ENCODE measurements around the gene SLC35F1. TPM values are rescaled to one million over a fixed set of nuclear protein-coding genes. Genes with fewer than 3 reads are reported as not detected.

SLC35F1 gene
- total and polyA plus RNA-seq, 2 donors, result 0.14 TPM

- peak in 1 of 9 donors; percentile 5 for DNase-seq (ENCODE audit: low read depth in 6 of 9, low spot score in 9 of 9)
- 1% methylated on average over 81 of the region's 81 CpGs for WGBS
- Histone ChIP-seq H3K4me3 (ENCODE audit: low read length in 2 of 2) (peak overlapping the region in 1 of 2 donors; percentile 56), H3K27ac (ENCODE audit: low read depth in 1 of 2, low read length in 1 of 2) (no peak overlapping the region), H3K4me1 (ENCODE audit: control insufficient read depth in 2 of 2, insufficient read depth in 2 of 2, low read length in 2 of 2) (peaks cover 3 to 4% of the 10 kb centered on the region in 2 donors), H3K36me3 (ENCODE audit: control insufficient read depth in 2 of 2, insufficient read depth in 2 of 2, low read length in 1 of 2) (no peaks in the 10 kb centered on the region), H3K27me3 (ENCODE audit: control insufficient read depth in 2 of 2, insufficient read depth in 1 of 2, low read length in 1 of 2) (peaks cover 35 to 61% of the 10 kb centered on the region in 2 donors), H3K9me3 (ENCODE audit: control insufficient read depth in 2 of 2, insufficient read depth in 1 of 2, low read length in 1 of 2) (peaks cover 0 to 4% of the 10 kb centered on the region in 2 donors)
These were observed 659 bp downstream of the SLC35F1 start for GRCh38 chr6:117907601-117908245.

- Histone ChIP-seq H3K27me3 (ENCODE audit: control insufficient read depth in 2 of 2, insufficient read depth in 1 of 2, low read length in 1 of 2) (peaks cover 35 to 61% of the 10 kb centered on the region in 2 donors), H3K4me1 (ENCODE audit: control insufficient read depth in 2 of 2, insufficient read depth in 2 of 2, low read length in 2 of 2) (peaks cover 3 to 4% of the 10 kb centered on the region in 2 donors), H3K4me3 (ENCODE audit: low read length in 2 of 2) (no peak overlapping the region), H3K27ac (ENCODE audit: low read depth in 1 of 2, low read length in 1 of 2) (no peak overlapping the region), H3K9me3 (ENCODE audit: control insufficient read depth in 2 of 2, insufficient read depth in 1 of 2, low read length in 1 of 2) (peaks cover 0 to 4% of the 10 kb centered on the region in 2 donors), H3K36me3 (ENCODE audit: control insufficient read depth in 2 of 2, insufficient read depth in 2 of 2, low read length in 1 of 2) (no peaks in the 10 kb centered on the region)
- DNase-seq (ENCODE audit: low read depth in 6 of 9, low spot score in 9 of 9), result no peak
- 12% methylated on average over 45 of the region's 45 CpGs for WGBS
These were observed 1.4 kb downstream of the SLC35F1 start for GRCh38 chr6:117908246-117909068.

DNA sequence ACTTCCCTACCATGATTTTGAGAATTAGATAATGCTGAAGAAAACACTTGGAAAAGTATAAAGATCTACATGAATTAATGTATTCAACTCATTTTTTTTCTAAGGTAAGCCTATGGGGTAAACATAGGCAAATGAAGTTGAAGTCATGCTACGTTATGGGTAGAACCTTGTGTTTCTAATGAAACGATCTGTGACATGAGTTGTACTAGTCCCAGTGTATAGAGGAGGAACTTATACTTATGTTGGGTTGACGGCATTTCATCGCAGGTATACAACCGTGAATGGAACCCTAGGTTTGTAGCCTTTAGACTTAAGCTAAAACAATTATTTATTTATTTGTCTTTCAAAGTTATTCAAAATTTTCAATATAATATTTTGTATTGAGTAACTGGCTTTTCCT is 2.6 kb downstream of the SLC35F1 start:
- H3K9me3 ChIP-seq (ENCODE audit: control insufficient read depth in 2 of 2, insufficient read depth in 1 of 2, low read length in 1 of 2), result peaks cover 0 to 4% of the 10 kb centered on the region in 2 donors
- peaks cover 3 to 4% of the 10 kb centered on the region in 2 donors for H3K4me1 ChIP-seq (ENCODE audit: control insufficient read depth in 2 of 2, insufficient read depth in 2 of 2, low read length in 2 of 2)
- DNase-seq (ENCODE audit: low read depth in 6 of 9, low spot score in 9 of 9), result no peak
- no peak overlapping the region for H3K4me3 ChIP-seq (ENCODE audit: low read length in 2 of 2)
- 97% methylated on average over 5 of the region's 5 CpGs for WGBS
- peaks cover 35 to 60% of the 10 kb centered on the region in 2 donors for H3K27me3 ChIP-seq (ENCODE audit: control insufficient read depth in 2 of 2, insufficient read depth in 1 of 2, low read length in 1 of 2)
- no peak overlapping the region for H3K27ac ChIP-seq (ENCODE audit: low read depth in 1 of 2, low read length in 1 of 2)
- no peaks in the 10 kb centered on the region for H3K36me3 ChIP-seq (ENCODE audit: control insufficient read depth in 2 of 2, insufficient read depth in 2 of 2, low read length in 1 of 2)

- DNase-seq (ENCODE audit: low read depth in 6 of 9, low spot score in 9 of 9), result no peak
- H3K4me1 ChIP-seq (ENCODE audit: control insufficient read depth in 2 of 2, insufficient read depth in 2 of 2, low read length in 2 of 2), result peaks cover 3 to 4% of the 10 kb centered on the region in 2 donors
- peaks cover 35 to 53% of the 10 kb centered on the region in 2 donors for H3K27me3 ChIP-seq (ENCODE audit: control insufficient read depth in 2 of 2, insufficient read depth in 1 of 2, low read length in 1 of 2)
- no peaks in the 10 kb centered on the region for H3K36me3 ChIP-seq (ENCODE audit: control insufficient read depth in 2 of 2, insufficient read depth in 2 of 2, low read length in 1 of 2)
- H3K9me3 ChIP-seq (ENCODE audit: control insufficient read depth in 2 of 2, insufficient read depth in 1 of 2, low read length in 1 of 2), result peaks cover 0 to 4% of the 10 kb centered on the region in 2 donors
- WGBS, result 94% methylated on average over 4 of the region's 4 CpGs
- no peak overlapping the region for H3K4me3 ChIP-seq (ENCODE audit: low read length in 2 of 2)
- H3K27ac ChIP-seq (ENCODE audit: low read depth in 1 of 2, low read length in 1 of 2), result no peak overlapping the region
These were observed 3.5 kb downstream of the SLC35F1 start for GRCh38 chr6:117910549-117910948.

DNA sequence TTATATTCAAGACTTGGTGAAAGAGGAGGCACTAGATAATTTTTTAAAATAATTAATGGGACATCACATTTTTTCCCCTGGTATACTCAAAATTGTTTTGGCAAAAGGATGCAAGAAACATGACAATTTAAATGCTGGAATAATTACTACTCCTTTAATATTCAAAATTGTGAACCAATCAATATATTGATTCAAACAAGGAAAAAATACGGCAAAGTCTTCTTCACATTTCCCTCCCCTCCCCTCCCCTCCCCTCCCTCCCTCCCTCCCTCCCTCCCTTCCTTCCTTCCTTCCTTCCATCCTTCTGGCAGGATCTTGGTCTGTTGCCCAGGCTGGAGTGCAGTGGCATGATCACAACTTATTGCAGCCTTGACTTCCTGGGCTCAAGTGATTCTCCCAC is 4.1 kb downstream of the SLC35F1 start:
- DNase-seq (ENCODE audit: low read depth in 6 of 9, low spot score in 9 of 9), result no peak
- H3K36me3 ChIP-seq (ENCODE audit: control insufficient read depth in 2 of 2, insufficient read depth in 2 of 2, low read length in 1 of 2), result no peaks in the 10 kb centered on the region
- 93% methylated on average over 1 of the region's 1 CpG for WGBS
- peaks cover 3 to 4% of the 10 kb centered on the region in 2 donors for H3K4me1 ChIP-seq (ENCODE audit: control insufficient read depth in 2 of 2, insufficient read depth in 2 of 2, low read length in 2 of 2)
- peaks cover 33 to 48% of the 10 kb centered on the region in 2 donors for H3K27me3 ChIP-seq (ENCODE audit: control insufficient read depth in 2 of 2, insufficient read depth in 1 of 2, low read length in 1 of 2)
- peaks cover 0 to 4% of the 10 kb centered on the region in 2 donors for H3K9me3 ChIP-seq (ENCODE audit: control insufficient read depth in 2 of 2, insufficient read depth in 1 of 2, low read length in 1 of 2)
- no peak overlapping the region for H3K4me3 ChIP-seq (ENCODE audit: low read length in 2 of 2)
- H3K27ac ChIP-seq (ENCODE audit: low read depth in 1 of 2, low read length in 1 of 2), result no peak overlapping the region

DNA sequence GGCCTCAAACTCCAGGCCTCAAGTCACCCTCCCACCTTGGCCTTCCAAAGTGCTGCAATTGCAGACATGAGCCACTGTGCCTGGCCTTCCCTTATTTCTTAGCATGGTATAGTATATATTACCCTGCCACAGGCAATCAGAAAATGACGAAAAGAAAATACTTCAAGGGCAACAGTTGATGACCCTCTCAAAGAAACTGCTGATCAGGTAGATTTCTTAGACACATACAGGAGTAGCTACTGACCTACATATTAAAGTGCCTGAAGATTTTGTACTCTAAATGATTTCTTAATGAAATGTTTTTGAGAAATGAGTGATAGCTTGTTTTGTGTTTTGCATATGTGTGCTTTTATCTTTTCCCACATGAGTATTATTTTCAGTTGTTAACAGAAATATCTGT is 4.6 kb downstream of the SLC35F1 start:
- Histone ChIP-seq H3K27ac (ENCODE audit: low read depth in 1 of 2, low read length in 1 of 2) (no peak overlapping the region), H3K9me3 (ENCODE audit: control insufficient read depth in 2 of 2, insufficient read depth in 1 of 2, low read length in 1 of 2) (peaks cover 0 to 4% of the 10 kb centered on the region in 2 donors), H3K36me3 (ENCODE audit: control insufficient read depth in 2 of 2, insufficient read depth in 2 of 2, low read length in 1 of 2) (no peaks in the 10 kb centered on the region), H3K4me3 (ENCODE audit: low read length in 2 of 2) (no peak overlapping the region), H3K27me3 (ENCODE audit: control insufficient read depth in 2 of 2, insufficient read depth in 1 of 2, low read length in 1 of 2) (peaks cover 29 to 45% of the 10 kb centered on the region in 2 donors), H3K4me1 (ENCODE audit: control insufficient read depth in 2 of 2, insufficient read depth in 2 of 2, low read length in 2 of 2) (peaks cover 3% of the 10 kb centered on the region in 2 donors)
- DNase-seq (ENCODE audit: low read depth in 6 of 9, low spot score in 9 of 9), result no peak
- 92% methylated on average over 1 of the region's 1 CpG for WGBS

DNA sequence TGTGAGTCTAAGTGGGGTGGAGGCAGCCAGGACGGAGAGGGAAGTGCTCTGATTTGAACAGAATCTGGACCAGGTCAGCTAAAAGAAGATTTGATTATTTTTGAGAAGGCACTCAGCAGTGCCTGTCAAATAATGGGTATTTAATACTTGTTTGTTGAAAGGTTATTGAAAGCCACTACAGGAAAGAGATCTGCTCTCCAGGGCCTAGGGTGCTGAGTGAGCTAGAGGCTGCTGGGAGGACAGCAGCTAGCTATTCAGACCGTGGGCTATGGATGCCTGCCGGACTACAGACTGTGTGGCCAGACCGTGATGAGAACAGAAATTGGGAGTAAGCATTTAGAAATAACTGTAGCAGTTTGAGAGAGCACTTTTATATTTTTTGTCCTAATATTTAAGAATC is 8.8 kb downstream of the SLC35F1 start:
- DNase-seq (ENCODE audit: low read depth in 6 of 9, low spot score in 9 of 9), result no peak
- Histone ChIP-seq H3K4me1 (ENCODE audit: control insufficient read depth in 2 of 2, insufficient read depth in 2 of 2, low read length in 2 of 2) (no peaks in the 10 kb centered on the region), H3K4me3 (ENCODE audit: low read length in 2 of 2) (no peak overlapping the region), H3K27ac (ENCODE audit: low read depth in 1 of 2, low read length in 1 of 2) (no peak overlapping the region), H3K27me3 (ENCODE audit: control insufficient read depth in 2 of 2, insufficient read depth in 1 of 2, low read length in 1 of 2) (peaks cover 6 to 25% of the 10 kb centered on the region in 2 donors), H3K36me3 (ENCODE audit: control insufficient read depth in 2 of 2, insufficient read depth in 2 of 2, low read length in 1 of 2) (no peaks in the 10 kb centered on the region), H3K9me3 (ENCODE audit: control insufficient read depth in 2 of 2, insufficient read depth in 1 of 2, low read length in 1 of 2) (no peaks in the 10 kb centered on the region)
- WGBS, result 80% methylated on average over 4 of the region's 4 CpGs

- Histone ChIP-seq H3K4me3 (ENCODE audit: low read length in 2 of 2) (no peak overlapping the region), H3K27ac (ENCODE audit: low read depth in 1 of 2, low read length in 1 of 2) (no peak overlapping the region), H3K9me3 (ENCODE audit: control insufficient read depth in 2 of 2, insufficient read depth in 1 of 2, low read length in 1 of 2) (no peaks in the 10 kb centered on the region), H3K36me3 (ENCODE audit: control insufficient read depth in 2 of 2, insufficient read depth in 2 of 2, low read length in 1 of 2) (no peaks in the 10 kb centered on the region), H3K4me1 (ENCODE audit: control insufficient read depth in 2 of 2, insufficient read depth in 2 of 2, low read length in 2 of 2) (no peaks in the 10 kb centered on the region), H3K27me3 (ENCODE audit: control insufficient read depth in 2 of 2, insufficient read depth in 1 of 2, low read length in 1 of 2) (peaks cover 6 to 24% of the 10 kb centered on the region in 2 donors)
- DNase-seq (ENCODE audit: low read depth in 6 of 9, low spot score in 9 of 9), result no peak
- WGBS, result 98% methylated on average over 1 of the region's 1 CpG
These were observed 9.4 kb downstream of the SLC35F1 start for GRCh38 chr6:117916483-117916882.

GRCh38 chr6:117917176-117917575 is 10.1 kb downstream of the SLC35F1 start:
- H3K27ac ChIP-seq (ENCODE audit: low read depth in 1 of 2, low read length in 1 of 2), result no peak overlapping the region
- no peaks in the 10 kb centered on the region for H3K36me3 ChIP-seq (ENCODE audit: control insufficient read depth in 2 of 2, insufficient read depth in 2 of 2, low read length in 1 of 2)
- no peaks in the 10 kb centered on the region for H3K4me1 ChIP-seq (ENCODE audit: control insufficient read depth in 2 of 2, insufficient read depth in 2 of 2, low read length in 2 of 2)
- H3K4me3 ChIP-seq (ENCODE audit: low read length in 2 of 2), result no peak overlapping the region
- peaks cover 6 to 23% of the 10 kb centered on the region in 2 donors for H3K27me3 ChIP-seq (ENCODE audit: control insufficient read depth in 2 of 2, insufficient read depth in 1 of 2, low read length in 1 of 2)
- no peak for DNase-seq (ENCODE audit: low read depth in 6 of 9, low spot score in 9 of 9)
- WGBS, result 96% methylated on average over 2 of the region's 2 CpGs
- H3K9me3 ChIP-seq (ENCODE audit: control insufficient read depth in 2 of 2, insufficient read depth in 1 of 2, low read length in 1 of 2), result no peaks in the 10 kb centered on the region

Measured in thymus (tissue), 11 donors.